ENCODE data around the gene ERMARD.

Gene ERMARD

DNA sequence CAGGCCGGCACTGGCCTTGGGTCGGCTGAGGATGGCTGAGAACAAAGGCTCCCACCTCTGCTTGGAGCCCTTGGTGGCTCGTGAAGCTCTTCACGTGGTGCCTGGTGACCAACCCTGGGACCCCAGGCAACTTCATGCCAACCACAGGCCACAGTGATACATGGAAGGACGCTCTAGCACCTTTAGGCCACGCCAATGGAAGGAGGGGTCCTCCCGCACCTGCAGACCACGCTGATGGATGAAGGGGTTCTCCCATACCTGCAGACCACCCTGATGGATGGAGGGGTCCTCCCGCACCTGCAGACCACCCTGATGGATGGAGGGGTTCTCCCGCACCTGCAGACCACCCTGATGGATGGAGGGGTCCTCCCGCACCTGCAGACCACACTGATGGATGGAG, 62.5 kb downstream of the ERMARD start:
- DNase-seq (ENCODE audit: low spot score): no peak
- TF ChIP-seq, protein P1, sequence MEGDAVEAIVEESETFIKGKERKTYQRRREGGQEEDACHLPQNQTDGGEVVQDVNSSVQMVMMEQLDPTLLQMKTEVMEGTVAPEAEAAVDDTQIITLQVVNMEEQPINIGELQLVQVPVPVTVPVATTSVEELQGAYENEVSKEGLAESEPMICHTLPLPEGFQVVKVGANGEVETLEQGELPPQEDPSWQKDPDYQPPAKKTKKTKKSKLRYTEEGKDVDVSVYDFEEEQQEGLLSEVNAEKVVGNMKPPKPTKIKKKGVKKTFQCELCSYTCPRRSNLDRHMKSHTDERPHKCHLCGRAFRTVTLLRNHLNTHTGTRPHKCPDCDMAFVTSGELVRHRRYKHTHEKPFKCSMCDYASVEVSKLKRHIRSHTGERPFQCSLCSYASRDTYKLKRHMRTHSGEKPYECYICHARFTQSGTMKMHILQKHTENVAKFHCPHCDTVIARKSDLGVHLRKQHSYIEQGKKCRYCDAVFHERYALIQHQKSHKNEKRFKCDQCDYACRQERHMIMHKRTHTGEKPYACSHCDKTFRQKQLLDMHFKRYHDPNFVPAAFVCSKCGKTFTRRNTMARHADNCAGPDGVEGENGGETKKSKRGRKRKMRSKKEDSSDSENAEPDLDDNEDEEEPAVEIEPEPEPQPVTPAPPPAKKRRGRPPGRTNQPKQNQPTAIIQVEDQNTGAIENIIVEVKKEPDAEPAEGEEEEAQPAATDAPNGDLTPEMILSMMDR (IDR thresholded peaks at IDR 0.05; ENCODE audit: extremely low read depth, insufficient read depth, missing control alignments): no peak
- in situ Hi-C loops (cut with MboI; ENCODE audit: low pct_unique_long_range_greater_than_20kb, low sequenced_read_pairs, unreplicated experiment): no loop called here

DNA sequence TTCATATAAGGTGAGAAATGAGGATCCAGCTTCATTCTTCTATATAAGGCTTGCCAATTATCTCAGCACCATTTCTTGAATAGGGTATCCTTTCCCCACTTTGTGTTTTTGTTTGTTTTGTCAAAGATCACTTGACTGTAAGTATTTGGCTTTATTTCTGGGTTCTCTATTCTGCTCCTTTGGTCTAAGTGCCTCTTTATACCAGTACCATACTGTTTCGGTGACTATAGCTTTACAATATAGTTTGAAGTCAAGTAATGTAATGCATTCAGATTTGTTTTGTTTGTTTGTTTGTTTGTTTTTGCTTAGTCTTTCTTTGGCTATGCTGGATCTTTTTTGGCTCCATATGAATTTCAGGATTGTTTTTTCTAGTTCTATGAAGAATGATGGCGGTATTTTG, 64.6 kb downstream of the ERMARD start:
- in situ Hi-C loops (cut with MboI; ENCODE audit: low pct_unique_long_range_greater_than_20kb, low sequenced_read_pairs, unreplicated experiment): no loop called here
- no peak for DNase-seq (ENCODE audit: low spot score)
- TF ChIP-seq, protein P1 (IDR thresholded peaks at IDR 0.05; ENCODE audit: extremely low read depth, insufficient read depth, missing control alignments): no peak

DNA sequence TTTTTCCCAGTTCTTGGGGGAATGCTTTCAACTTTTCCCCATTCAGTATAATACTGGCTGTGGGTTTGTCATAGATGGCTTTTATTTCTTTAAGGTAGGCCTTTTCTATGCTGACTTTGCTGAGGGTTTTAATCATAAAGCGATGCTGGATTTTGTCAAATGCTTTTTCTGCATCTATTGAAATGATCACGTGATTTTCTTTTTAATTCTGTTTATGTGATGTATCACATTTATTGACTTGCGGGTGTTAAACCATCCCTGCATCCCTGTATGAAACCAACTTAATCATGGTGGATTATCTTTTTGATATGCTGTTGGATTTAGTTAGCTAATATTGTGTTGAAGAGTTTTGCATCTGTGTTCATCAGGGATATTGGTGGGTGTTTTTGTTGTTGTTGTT, 65.6 kb downstream of the ERMARD start:
- in situ Hi-C loops (cut with MboI; ENCODE audit: low pct_unique_long_range_greater_than_20kb, low sequenced_read_pairs, unreplicated experiment): no loop called here
- no peak for DNase-seq (ENCODE audit: low spot score)
- TF ChIP-seq, protein P1 (IDR thresholded peaks at IDR 0.05; ENCODE audit: extremely low read depth, insufficient read depth, missing control alignments): no peak

DNA sequence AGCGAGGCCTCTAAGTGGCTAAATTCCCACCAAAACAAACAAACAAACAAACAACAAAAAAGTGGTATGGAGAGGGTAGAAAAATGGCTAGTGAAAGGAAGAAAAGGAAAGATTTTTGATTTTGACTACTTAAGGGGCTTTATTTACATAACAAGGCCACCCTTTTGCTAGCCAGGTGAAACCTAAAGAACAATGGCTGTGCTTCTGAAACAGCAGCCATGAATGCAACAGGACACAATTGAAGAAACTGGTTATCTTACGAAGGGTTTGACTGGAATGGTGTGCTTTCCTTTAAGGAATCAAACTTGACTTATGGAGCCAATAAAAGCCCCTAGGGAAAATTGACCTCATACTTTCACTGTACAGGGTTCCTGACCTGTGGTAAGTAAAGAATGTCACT, 68.9 kb downstream of the ERMARD start:
- TF ChIP-seq, protein P1 (IDR thresholded peaks at IDR 0.05; ENCODE audit: extremely low read depth, insufficient read depth, missing control alignments): no peak
- no peak for DNase-seq (ENCODE audit: low spot score)
- in situ Hi-C loops (cut with MboI; ENCODE audit: low pct_unique_long_range_greater_than_20kb, low sequenced_read_pairs, unreplicated experiment): no loop called here

DNA sequence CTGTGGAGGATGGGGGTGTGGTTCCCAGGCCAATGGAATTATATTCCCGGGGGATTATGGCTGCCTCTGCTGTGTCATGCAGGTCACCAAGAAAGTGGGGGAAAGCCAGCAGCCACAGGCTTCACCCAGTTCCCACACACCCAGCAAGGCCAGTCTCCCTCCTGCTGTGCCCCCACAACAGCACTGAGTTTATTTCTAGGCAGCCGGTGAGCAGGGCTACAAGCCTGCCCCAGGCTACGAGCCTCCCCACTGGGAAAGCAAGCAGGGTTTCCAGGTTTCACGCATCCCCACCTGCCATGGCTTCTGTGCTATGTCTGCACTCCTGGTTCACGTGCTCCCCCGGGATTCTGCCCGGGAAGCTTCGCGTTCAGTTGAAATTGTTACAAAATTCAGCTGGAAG, 72.6 kb downstream of the ERMARD start:
- TF ChIP-seq, protein P1 (IDR thresholded peaks at IDR 0.05; ENCODE audit: extremely low read depth, insufficient read depth, missing control alignments): no peak
- no peak for DNase-seq (ENCODE audit: low spot score)
- in situ Hi-C loops (cut with MboI; ENCODE audit: low pct_unique_long_range_greater_than_20kb, low sequenced_read_pairs, unreplicated experiment): no loop called here

DNA sequence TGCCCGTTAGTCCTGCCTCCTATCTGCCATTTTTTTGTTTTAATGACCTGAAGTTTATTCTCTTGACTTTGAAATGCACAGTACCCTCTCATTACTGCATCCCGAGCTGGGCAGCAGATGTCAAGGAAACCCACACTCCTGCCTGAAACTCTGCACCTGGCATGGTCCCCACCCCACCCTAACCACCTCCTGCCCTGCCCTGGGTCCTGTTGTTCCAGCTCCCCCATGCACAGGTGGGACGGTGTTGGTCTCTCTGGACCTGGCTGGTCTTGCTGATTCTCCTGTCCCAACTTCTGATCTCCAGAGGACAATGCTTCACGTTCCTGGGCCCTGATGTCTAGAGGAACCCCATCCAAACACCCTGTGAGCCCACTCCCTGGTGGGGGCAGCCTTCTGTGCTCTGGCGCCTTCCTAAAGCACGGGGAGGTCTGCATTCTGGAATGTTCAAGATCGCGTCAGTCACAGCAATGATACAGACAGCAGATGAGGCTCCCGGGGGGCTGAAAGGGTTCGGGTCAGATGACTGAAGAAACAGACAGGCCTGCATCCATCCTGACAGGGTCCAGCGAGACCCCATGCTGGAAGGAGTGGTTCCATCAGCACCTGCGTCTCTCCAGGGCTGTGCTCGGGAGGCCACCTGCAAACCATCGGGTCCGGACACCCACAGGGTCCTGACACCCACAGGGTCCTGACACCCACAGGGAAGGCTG, 73.6 kb downstream of the ERMARD start:
- in situ Hi-C loops (cut with MboI; ENCODE audit: low pct_unique_long_range_greater_than_20kb, low sequenced_read_pairs, unreplicated experiment): no loop called here
- TF ChIP-seq, protein P1 (IDR thresholded peaks at IDR 0.05; ENCODE audit: extremely low read depth, insufficient read depth, missing control alignments): no peak
- no peak for DNase-seq (ENCODE audit: low spot score)
